Gastrocnemius medialis (tissue), 4 donors: ENCODE measurements around the gene ABO. TPM values are rescaled to one million over a fixed set of nuclear protein-coding genes. Genes with fewer than 3 reads are reported as not detected.

Source experiments
- ATAC-seq, 2 donors: fragments of 150-250 bp; one replicate each; pipeline ENCODE4 v1.9.1; 2016
- DNase-seq, 2 donors: peaks; one replicate each; pipeline ENCODE4 v3.0.0-alpha.2; 2019
- H3K27ac ChIP-seq, 4 donors: fragments of 200-600 bp; sonication (generic); 1 replicate in 1 of 4; 2 replicates in 3 of 4; pipeline ENCODE4 v1.5.1; 2016 to 2018; ENCODE audit warnings: mild to moderate bottlenecking in 2 of 4, moderate library complexity in 1 of 4
- H3K27me3 ChIP-seq, 3 donors: fragments of 200-600 bp; sonication (generic) in 2 of 3; 1 replicate in 1 of 3; 2 replicates in 2 of 3; pipeline versions ENCODE4 v1.5.1 to v1.6.0; 2016 to 2019; ENCODE audit warnings: mild to moderate bottlenecking in 1 of 3, moderate library complexity in 1 of 3
- H3K36me3 ChIP-seq, 2 donors: fragments of 200-600 bp; sonication (generic) in 1 of 2; one replicate each; pipeline ENCODE4 v1.5.1; 2017 to 2018
- H3K4me1 ChIP-seq, 2 donors: fragments of 200-600 bp; sonication (generic) in 1 of 2; one replicate each; pipeline ENCODE4 v1.5.1; 2016 to 2017; ENCODE audit warnings: mild to moderate bottlenecking in 2 of 2
- H3K4me3 ChIP-seq, 4 donors: fragments of 200-600 bp; sonication (generic) in 3 of 4; 1 replicate in 1 of 4; 2 replicates in 3 of 4; pipeline ENCODE4 v1.5.1; 2016 to 2019; ENCODE audit warnings: mild to moderate bottlenecking in 2 of 4
- H3K9me3 ChIP-seq, 3 donors: fragments of 200-600 bp; sonication (generic) in 2 of 3; 1 replicate in 1 of 3; 2 replicates in 2 of 3; pipeline ENCODE4 v1.5.1; 2016 to 2019
- POLR2A ChIP-seq, 2 donors: fragments of 450-650 bp; IDR thresholded peaks; one replicate each; pipeline ENCODE4 v1.6.1; 2017; ENCODE audit warnings: antibody characterized with exemption in 2 of 2, mild to moderate bottlenecking in 2 of 2, moderate library complexity in 2 of 2
- in situ Hi-C, 4 donors: fragments of 200-750 bp; cut with MboI; loops; one replicate each; pipeline versions ENCODE4 v1.15.0 to v1.8.0; 2017; ENCODE audit warnings: low sequenced_read_pairs in 4 of 4
- intact Hi-C: fragments of 100-400 bp; cut with DNase I; formaldehyde crosslinking; loops from one replicate; pipeline ENCODE4 v1.15.1; 2023; ENCODE audit warnings: low total_unique reads
- total RNA-seq, 4 donors: library from RNA; depleted of rRNA; stranded (reverse); fragments of >200 nt; gene quantifications; one replicate each; pipeline versions ENCODE4 v1.1.0 to v1.2.3, GENCODE V29; 2016
- TF ChIP-seq, protein P1 (sequence below), 5 experiments: fragments of 450-650 bp in 3 of 5; fragments of 200-600 bp in 2 of 5; sonication (generic) in 2 of 5; IDR thresholded peaks in 4 of 5; conservative IDR thresholded peaks in 1 of 5; 1 replicate in 4 of 5; 2 replicates in 1 of 5; pipeline ENCODE4 v1.5.1; 2016 to 2019; ENCODE audit warnings: antibody characterized with exemption in 5 of 5, mild to moderate bottlenecking in 3 of 5, moderate library complexity in 3 of 5

Gene ABO
- total RNA-seq = 1 to 10 TPM in 1 of 4 donors, under 1 TPM in 2, not detected in 1; 0.24 to 2.4 (median 0.44) TPM

DNA sequence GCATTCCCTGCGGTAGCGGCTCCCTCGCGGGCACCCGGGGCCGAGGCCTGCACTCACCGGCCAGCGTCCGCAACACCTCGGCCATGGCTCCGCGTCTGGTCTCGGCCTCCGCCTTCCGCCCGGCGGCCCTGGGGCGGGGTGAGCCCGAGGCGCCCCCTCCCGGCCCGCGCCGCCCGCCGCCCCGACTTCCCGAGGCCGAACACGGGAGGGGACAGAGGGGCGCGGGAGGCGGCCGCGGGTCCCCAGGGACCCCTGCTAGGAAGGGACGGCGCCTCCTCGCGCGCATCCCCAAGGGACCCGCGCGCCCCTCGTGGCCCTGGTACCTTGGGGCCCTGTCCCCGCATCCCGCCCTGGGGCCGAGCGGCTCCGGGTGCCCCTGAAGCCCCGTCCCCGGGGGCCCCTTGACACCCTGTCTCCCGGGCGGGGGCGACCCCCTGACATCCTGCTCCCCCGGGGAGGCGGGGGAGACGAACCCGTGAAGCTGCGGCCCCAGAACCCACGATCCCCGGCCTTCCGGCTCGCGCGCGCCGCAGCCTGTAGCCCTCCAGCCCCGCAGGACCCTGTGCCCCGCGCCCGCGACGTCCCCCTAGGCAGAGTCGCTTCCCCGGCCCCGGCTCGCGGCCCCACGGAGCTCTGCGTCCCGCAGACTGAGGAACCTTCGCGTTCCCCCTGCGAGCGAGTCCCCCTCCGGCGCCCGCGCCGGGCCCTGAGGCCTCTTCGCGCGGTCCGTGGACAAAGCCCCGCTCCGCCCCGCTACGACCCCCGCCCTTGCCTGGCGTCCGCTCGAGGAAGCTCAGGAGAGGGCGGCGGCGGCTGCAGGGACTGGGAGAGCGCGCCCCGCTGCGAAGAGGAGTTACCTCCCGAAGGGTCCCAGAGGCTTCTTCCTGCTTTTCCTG lies at the start of gene ABO:
TSS of gene ABO (minus strand) at position 97 of the 896 bp plus-strand sequence.
- DNase-seq (no peak), ATAC-seq (no peak)
- intact Hi-C loops (no loop called here), in situ Hi-C loops (no loop called here)
- Histone ChIP-seq H3K27me3 (peaks cover 21 to 31% (median 27%) of the 10 kb centered on the region in 3 donors), H3K4me3 (peak within 1 kb of the TSS; percentile 44 to 58 (median 51)), H3K27ac (peak within 1 kb of the TSS; percentile 31 to 69 (median 51)), H3K9me3 (no peaks in the 10 kb centered on the region), H3K4me1 (no peaks in the 10 kb centered on the region), H3K36me3 (no peaks in the 10 kb centered on the region)
- TF ChIP-seq POLR2A (IDR thresholded peaks at IDR 0.05) = no peak
- TF ChIP-seq, protein P1, sequence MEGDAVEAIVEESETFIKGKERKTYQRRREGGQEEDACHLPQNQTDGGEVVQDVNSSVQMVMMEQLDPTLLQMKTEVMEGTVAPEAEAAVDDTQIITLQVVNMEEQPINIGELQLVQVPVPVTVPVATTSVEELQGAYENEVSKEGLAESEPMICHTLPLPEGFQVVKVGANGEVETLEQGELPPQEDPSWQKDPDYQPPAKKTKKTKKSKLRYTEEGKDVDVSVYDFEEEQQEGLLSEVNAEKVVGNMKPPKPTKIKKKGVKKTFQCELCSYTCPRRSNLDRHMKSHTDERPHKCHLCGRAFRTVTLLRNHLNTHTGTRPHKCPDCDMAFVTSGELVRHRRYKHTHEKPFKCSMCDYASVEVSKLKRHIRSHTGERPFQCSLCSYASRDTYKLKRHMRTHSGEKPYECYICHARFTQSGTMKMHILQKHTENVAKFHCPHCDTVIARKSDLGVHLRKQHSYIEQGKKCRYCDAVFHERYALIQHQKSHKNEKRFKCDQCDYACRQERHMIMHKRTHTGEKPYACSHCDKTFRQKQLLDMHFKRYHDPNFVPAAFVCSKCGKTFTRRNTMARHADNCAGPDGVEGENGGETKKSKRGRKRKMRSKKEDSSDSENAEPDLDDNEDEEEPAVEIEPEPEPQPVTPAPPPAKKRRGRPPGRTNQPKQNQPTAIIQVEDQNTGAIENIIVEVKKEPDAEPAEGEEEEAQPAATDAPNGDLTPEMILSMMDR (IDR thresholded peaks at IDR 0.05 in 4 of 5, conservative IDR thresholded peaks at IDR 0.05 in 1 of 5) = peak in 3 of 5 experiments; percentile 26 to 35 (median 31)

DNA sequence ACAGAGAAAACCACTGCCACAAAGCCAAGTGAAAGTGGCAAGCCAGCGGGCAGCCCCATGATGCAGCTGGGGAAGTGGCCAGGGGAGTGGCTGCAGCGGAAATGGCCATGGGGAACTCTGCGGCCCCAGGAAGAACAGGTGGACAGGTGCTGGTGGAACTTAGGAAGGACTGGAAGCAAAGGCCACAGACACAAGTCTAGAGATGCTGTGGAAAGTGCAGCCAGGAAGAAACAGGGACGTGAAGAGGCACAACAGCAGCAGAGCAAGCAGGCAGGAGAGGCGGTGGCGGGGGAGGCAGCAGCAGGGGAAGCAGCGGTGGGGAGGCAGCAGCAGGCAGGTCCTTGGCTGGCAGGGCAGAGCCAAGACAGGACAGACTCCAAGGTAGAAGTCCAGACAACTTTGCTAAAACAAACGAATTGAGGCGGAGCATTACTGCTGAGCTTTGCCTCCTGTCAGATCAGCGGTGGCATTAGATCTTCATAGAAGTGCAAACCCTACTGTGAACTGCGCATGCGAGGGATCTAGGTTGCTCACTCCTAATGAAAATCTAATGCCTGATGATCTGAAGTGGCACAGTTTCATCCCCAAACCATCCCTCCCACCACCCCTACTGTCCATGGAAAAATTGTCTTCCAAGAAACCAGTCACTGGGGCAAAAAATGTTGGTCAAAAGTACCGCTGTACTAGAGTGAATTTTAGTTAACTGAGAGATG lies 49.1 kb upstream of the ABO start:
- in situ Hi-C loops (no loop called here), intact Hi-C loops (no loop called here)
- Histone ChIP-seq H3K27me3 (no peaks in the 10 kb centered on the region), H3K4me3 (no peak overlapping the region), H3K36me3 (no peaks in the 10 kb centered on the region), H3K27ac (no peak overlapping the region), H3K9me3 (no peaks in the 10 kb centered on the region), H3K4me1 (no peaks in the 10 kb centered on the region)
- TF ChIP-seq, protein P1 (IDR thresholded peaks at IDR 0.05 in 4 of 5, conservative IDR thresholded peaks at IDR 0.05 in 1 of 5) = no peak
- no peak for TF ChIP-seq POLR2A (IDR thresholded peaks at IDR 0.05)
- DNase-seq (no peak), ATAC-seq (no peak)

DNA sequence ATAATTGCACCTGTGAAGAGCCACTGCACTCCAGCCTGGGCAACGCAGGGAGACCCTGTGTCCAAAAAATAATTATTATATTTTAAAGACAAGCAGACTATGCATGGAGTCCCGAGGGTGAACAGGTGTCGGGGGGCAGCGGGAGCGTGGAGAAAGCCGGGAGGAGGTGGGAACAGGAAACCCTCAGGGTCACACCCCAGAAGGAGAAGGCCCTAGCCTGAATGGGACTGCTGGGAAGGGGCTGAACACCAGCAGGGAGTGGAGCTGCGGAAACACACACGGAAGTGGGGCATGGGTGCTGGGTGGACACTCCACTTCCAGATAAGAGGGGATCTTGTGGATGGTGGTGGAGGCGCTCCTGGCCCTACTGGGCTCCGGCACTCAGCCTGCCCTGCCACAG lies 48.2 kb upstream of the ABO start:
- ATAC-seq = no peak
- no peaks in the 10 kb centered on the region for H3K27me3 ChIP-seq
- intact Hi-C loops = no loop called here
- H3K9me3 ChIP-seq = no peaks in the 10 kb centered on the region
- in situ Hi-C loops = no loop called here
- H3K27ac ChIP-seq = no peak overlapping the region
- H3K4me3 ChIP-seq = no peak overlapping the region
- no peaks in the 10 kb centered on the region for H3K36me3 ChIP-seq
- H3K4me1 ChIP-seq = no peaks in the 10 kb centered on the region
- TF ChIP-seq POLR2A (IDR thresholded peaks at IDR 0.05) = no peak
- TF ChIP-seq, protein P1 (IDR thresholded peaks at IDR 0.05 in 4 of 5, conservative IDR thresholded peaks at IDR 0.05 in 1 of 5) = no peak
- DNase-seq = no peak

DNA sequence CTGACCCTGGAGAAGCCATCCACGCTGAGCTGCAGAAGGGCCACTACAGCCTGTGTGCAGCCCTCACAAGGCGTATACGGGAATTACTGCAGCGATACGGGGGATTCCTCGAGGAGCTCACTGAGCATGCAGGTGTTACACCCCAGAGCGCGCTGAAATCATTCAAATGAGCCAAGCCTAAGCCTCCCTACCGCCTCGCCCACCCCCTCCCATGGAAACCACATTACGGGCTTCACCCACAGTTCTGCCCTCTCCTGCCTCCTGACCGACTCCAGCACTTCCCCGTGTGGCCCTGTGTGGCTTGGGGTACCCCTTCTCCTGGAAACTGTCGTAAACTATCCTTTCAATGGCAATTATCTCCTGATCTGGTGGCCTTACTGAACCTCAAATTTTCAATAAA lies 47.7 kb upstream of the ABO start:
- TF ChIP-seq, protein P1 (IDR thresholded peaks at IDR 0.05 in 4 of 5, conservative IDR thresholded peaks at IDR 0.05 in 1 of 5) = no peak
- TF ChIP-seq POLR2A (IDR thresholded peaks at IDR 0.05) = no peak

More for the DNA sequence above, 47.7 kb upstream of the ABO start:
- H3K27me3 ChIP-seq = no peaks in the 10 kb centered on the region
- no peaks in the 10 kb centered on the region for H3K9me3 ChIP-seq
- intact Hi-C loops (no loop called here), in situ Hi-C loops (no loop called here)
- no peaks in the 10 kb centered on the region for H3K4me1 ChIP-seq
- DNase-seq (no peak), ATAC-seq (no peak)
- H3K27ac ChIP-seq = no peak overlapping the region
- H3K36me3 ChIP-seq = no peaks in the 10 kb centered on the region
- no peak overlapping the region for H3K4me3 ChIP-seq
